GM12875 (cell line): ENCODE results near the gene TMEM81.

ENCODE experiments used
- H3K4me3 ChIP-seq: one replicate; pipeline ENCODE4 v1.5.1; 2011; ENCODE audit warnings: low read depth, low read length, control low read depth
- TF ChIP-seq, protein P1 (sequence below): IDR thresholded peaks from 2 replicates; pipeline ENCODE4 v1.5.1; 2011; ENCODE audit warnings: low read depth, mild to moderate bottlenecking, control low read depth, inconsistent platforms, low read length, moderate library complexity, borderline replicate concordance; ENCODE audit not compliant: insufficient read depth

TMEM81 gene

DNA sequence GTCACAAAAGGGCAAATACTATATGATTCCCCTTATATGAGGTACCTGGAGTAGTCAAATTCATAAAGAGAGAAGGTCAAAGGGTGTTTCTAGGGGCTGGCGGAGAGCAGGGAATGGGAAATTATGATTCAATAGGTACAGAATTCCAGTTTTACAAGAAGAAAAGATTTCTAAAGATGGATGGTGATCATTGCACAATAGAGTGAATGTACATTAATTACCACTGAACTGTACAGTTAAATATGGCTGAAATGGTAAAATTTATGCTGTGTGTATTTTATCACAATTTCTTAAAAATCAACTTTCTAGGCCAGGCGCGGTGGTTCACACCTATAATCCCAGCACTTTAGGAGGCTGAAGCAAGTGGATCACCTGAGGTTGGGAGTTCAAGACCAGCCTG lies 18.1 kb upstream of the TMEM81 start:
- TF ChIP-seq, protein P1, sequence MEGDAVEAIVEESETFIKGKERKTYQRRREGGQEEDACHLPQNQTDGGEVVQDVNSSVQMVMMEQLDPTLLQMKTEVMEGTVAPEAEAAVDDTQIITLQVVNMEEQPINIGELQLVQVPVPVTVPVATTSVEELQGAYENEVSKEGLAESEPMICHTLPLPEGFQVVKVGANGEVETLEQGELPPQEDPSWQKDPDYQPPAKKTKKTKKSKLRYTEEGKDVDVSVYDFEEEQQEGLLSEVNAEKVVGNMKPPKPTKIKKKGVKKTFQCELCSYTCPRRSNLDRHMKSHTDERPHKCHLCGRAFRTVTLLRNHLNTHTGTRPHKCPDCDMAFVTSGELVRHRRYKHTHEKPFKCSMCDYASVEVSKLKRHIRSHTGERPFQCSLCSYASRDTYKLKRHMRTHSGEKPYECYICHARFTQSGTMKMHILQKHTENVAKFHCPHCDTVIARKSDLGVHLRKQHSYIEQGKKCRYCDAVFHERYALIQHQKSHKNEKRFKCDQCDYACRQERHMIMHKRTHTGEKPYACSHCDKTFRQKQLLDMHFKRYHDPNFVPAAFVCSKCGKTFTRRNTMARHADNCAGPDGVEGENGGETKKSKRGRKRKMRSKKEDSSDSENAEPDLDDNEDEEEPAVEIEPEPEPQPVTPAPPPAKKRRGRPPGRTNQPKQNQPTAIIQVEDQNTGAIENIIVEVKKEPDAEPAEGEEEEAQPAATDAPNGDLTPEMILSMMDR: no peak
- no peak overlapping the region for H3K4me3 ChIP-seq

DNA sequence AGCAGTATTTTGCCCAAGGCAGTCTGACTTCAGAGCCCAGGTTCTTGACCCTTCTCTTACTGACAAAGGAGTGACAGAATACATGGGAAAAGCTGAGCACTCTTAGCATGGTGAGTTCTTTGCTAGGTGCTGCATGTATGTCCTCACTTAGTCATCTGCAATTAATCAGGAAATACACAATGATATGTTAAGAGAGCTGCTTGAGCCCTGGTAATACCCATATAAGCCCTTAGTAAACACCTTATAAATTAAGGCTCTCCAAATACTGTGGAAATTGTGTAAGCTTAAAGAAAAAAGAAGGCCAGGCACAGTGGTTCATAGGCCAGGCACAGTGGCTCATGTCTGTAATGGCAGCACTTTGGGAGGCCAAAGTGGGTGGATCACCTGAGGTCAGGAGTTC lies 14.0 kb upstream of the TMEM81 start:
- TF ChIP-seq, protein P1: no peak
- H3K4me3 ChIP-seq: no peak overlapping the region

DNA sequence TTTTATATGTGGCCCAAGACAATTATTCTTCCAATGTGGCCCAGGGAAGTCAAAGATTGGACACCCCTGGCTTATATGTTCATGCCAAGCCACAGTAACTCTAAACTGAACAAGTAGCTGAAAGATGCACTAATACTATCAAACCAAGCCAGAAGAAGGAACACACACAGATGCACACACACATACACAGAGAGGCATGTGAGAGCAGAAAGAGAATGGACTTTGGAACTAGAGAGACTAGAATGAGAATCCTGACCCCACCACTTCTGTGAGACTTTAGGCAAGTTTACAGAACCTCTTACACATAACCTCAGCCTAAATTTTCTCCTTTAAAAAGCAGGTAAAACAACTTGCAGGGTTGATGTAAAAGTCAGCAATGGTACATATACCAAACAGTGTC lies 11.2 kb upstream of the TMEM81 start:
- H3K4me3 ChIP-seq: no peak overlapping the region
- TF ChIP-seq, protein P1: no peak

DNA sequence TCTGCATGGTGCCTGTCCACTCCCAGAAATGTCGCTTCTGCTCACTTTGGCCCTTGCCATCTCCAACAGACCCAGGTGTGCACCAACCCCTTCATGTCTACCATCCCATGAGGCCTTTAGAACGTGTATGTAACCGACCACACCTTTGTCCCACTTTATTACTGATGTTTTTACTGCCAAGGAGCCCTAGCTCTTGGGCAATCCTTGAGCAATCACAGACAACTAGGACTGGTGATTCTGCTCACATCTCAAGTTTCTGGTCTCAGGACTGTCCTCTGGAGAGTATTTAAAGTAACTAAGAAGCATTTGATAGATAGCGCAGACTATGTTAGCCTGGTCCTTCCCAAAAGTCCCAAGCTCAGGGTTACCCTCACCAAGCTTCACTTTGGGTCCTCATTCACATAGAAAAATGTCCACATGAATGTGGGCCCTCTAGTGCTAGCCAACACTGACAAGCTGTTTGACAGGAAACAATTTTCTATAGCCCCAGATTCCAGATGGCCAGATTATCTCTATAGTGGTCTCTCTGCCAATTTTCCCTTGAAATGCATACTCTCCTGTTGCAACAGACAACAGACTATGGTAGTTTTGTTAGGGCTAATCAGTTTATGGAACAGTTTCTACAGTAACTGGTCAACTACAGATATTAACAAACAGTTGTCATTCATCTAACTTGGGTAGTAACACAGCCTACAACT lies 6.9 kb upstream of the TMEM81 start:
- H3K4me3 ChIP-seq: no peak overlapping the region
- TF ChIP-seq, protein P1: no peak

DNA sequence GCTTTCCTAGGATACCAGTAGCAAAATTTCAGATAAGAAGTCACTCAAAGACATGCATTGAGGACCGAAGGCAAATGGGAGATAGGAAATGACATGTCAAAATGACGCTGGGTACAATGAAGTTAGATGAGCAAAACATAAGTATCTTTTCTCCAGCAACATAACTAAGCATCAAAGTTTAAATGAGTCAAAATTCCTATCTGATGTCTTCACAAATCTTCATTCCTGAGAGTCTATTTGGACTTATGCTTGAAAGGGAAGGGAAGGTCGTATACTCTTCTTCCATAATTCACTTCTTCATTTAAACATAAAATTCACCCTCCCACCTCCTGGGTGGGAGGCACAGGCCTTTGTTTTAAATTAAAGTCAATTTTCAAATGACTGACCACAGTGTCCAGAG lies 4.1 kb upstream of the TMEM81 start:
- TF ChIP-seq, protein P1: no peak

DNA sequence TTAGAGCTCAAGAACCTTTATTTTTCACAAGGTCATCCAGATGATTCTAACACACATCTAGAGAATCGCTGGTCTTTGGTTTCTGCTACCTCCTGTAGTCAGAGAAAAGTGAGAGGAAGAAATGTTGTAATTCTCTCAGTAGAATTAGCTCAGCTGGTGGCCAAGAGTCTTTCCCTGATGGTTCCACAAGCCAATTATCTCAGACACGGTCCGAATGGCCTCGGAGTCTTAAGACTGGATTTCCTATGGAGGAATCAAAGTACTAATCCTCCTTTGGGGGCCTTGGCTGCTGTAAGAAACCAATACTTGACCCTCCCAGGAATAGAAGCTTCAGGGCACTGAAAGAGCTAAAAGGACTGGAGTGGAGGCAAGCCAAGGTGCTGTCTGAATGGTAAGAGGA lies 1.8 kb downstream of the TMEM81 start:
- TF ChIP-seq, protein P1: no peak

More for the DNA sequence above, 4.1 kb upstream of the TMEM81 start:
- H3K4me3 ChIP-seq: no peak overlapping the region

DNA sequence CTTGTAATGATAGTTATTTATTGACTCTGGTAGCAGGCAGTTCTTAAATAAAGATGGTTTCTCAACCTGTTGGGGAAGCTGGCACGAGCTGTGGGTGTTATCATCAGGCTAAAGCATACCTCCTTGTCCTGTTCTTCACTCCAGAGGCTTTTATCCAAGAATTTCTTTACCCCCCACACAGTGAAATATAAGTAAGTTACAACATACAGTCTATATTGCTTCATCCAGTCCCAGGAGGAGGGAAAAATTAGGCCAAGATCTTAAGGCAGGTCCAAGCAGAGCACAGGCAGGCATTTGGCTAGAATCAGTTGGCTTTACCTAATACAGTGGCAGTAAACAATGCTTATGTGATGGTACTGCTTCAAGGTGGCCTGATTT lies 6.3 kb downstream of the TMEM81 start:
- TF ChIP-seq, protein P1: no peak
- no peak overlapping the region for H3K4me3 ChIP-seq

More for the DNA sequence above, 1.8 kb downstream of the TMEM81 start:
- no peak overlapping the region for H3K4me3 ChIP-seq
